Keratinocyte (primary cell): ENCODE measurements around the gene TAF6. TPM values are rescaled to one million over a fixed set of nuclear protein-coding genes. Genes with fewer than 3 reads are reported as not detected.

Experiments
- DNase-seq: peaks from one replicate; pipeline ENCODE4 v3.0.0-alpha.2; 2011; ENCODE audit warnings: low read depth, missing footprints, low spot score
- FAIRE-seq: peaks from 2 replicates; lab custom pipeline; 2011; peaks lifted over from hg19 to GRCh38; lab: Jason Lieb, UNC
- H2AFZ ChIP-seq: 2 replicates; pipeline ENCODE4 v1.6.0; 2012; ENCODE audit warnings: low read length, control low read depth, inconsistent platforms; ENCODE audit not compliant: control insufficient read depth
- H3K27ac ChIP-seq: 2 replicates; pipeline ENCODE4 v1.5.1; 2011; ENCODE audit warnings: low read length; ENCODE audit not compliant: control insufficient read depth, insufficient read depth
- H3K27me3 ChIP-seq: 3 replicates; pipeline ENCODE4 v1.6.0; 2011; ENCODE audit warnings: low read length; ENCODE audit not compliant: control insufficient read depth, insufficient read depth; ENCODE audit errors: extremely low read depth
- H3K36me3 ChIP-seq, 2 experiments: 2 replicates in 1 of 2; 3 replicates in 1 of 2; pipeline ENCODE4 v1.5.1; 2011; ENCODE audit warnings: low read length in 2 of 2, mild to moderate bottlenecking in 1 of 2; ENCODE audit not compliant: control insufficient read depth in 2 of 2, insufficient read depth in 2 of 2; ENCODE audit errors: extremely low read depth in 1 of 2
- H3K4me1 ChIP-seq: 3 replicates; pipeline ENCODE4 v1.5.1; 2011; ENCODE audit warnings: low read length; ENCODE audit not compliant: control insufficient read depth, insufficient read depth; ENCODE audit errors: extremely low read depth
- H3K4me2 ChIP-seq: 3 replicates; pipeline ENCODE4 v1.6.0; 2011; ENCODE audit warnings: low read depth, low read length; ENCODE audit not compliant: control insufficient read depth, insufficient read depth; ENCODE audit errors: extremely low read depth
- H3K4me3 ChIP-seq, 3 experiments: fragments of 200-600 bp in 1 of 3; sonication (generic) in 1 of 3; 2 replicates in 2 of 3; 3 replicates in 1 of 3; pipeline ENCODE4 v1.5.1; 2011 to 2016; ENCODE audit warnings: low read length in 3 of 3, mild to moderate bottlenecking in 3 of 3, control low read depth in 2 of 3, inconsistent platforms in 1 of 3, low read depth in 1 of 3, mixed read lengths in 1 of 3, mixed run types in 1 of 3, moderate library complexity in 1 of 3; ENCODE audit not compliant: control insufficient read depth in 2 of 3, insufficient read depth in 2 of 3; ENCODE audit errors: extremely low read depth in 1 of 3
- H3K79me2 ChIP-seq: 2 replicates; pipeline ENCODE4 v1.6.0; 2012; ENCODE audit warnings: low read length; ENCODE audit not compliant: control insufficient read depth, insufficient read depth
- H3K9ac ChIP-seq: 3 replicates; pipeline ENCODE4 v1.6.0; 2011; ENCODE audit warnings: low read length; ENCODE audit not compliant: control insufficient read depth, insufficient read depth; ENCODE audit errors: extremely low read depth
- H3K9me1 ChIP-seq: 3 replicates; pipeline ENCODE4 v1.6.0; 2011; ENCODE audit warnings: low read length; ENCODE audit not compliant: control insufficient read depth, insufficient read depth; ENCODE audit errors: extremely low read depth
- H3K9me3 ChIP-seq: 2 replicates; pipeline ENCODE4 v1.5.1; 2012; ENCODE audit warnings: low read depth, low read length; ENCODE audit not compliant: control insufficient read depth
- H4K20me1 ChIP-seq: 3 replicates; pipeline ENCODE4 v1.6.0; 2011; ENCODE audit warnings: low read length; ENCODE audit not compliant: control insufficient read depth, insufficient read depth; ENCODE audit errors: extremely low read depth
- EZH2 ChIP-seq: IDR thresholded peaks from one replicate; pipeline ENCODE4 v1.6.1; 2012; ENCODE audit warnings: inconsistent platforms, mild to moderate bottlenecking, low read length, moderate library complexity
- dilution Hi-C: fragments of 300-500 bp; cut with MboI; formaldehyde crosslinking; loops from one replicate; pipeline ENCODE4 v1.7.0; 2020; ENCODE audit warnings: low sequenced_read_pairs; ENCODE audit not compliant: extremely low pct_ligation_motif_present
- polyA minus RNA-seq, 3 experiments: library from RNA; depleted of rRNA, polyadenylated mRNA; stranded (reverse); fragments of >200 nt; gene quantifications; 1 replicate in 1 of 3; 2 replicates in 1 of 3; 3 replicates in 1 of 3; pipeline ENCODE4 v1.2.3, GENCODE V29; 2011
- polyA plus RNA-seq, 5 experiments: library from polyadenylated mRNA; depleted of rRNA in 3 of 5; stranded (reverse) in 3 of 5; stranded (forward) in 1 of 5; unstranded in 1 of 5; fragments of >200 nt; gene quantifications; 1 replicate in 1 of 5; 2 replicates in 3 of 5; 3 replicates in 1 of 5; pipeline versions ENCODE4 v1.2.1 to v1.2.3, GENCODE V29; 2011 to 2012; ENCODE audit warnings: missing spikeins in 2 of 5, low read depth in 1 of 5, low replicate concordance in 1 of 5
- TF ChIP-seq, protein P1 (sequence below), 3 experiments: IDR thresholded peaks in 1 of 3; conservative IDR thresholded peaks in 1 of 3; optimal IDR thresholded peaks in 1 of 3; 2 replicates in 2 of 3; 3 replicates in 1 of 3; pipeline versions ENCODE3 to v1.5.1; 2011; ENCODE audit warnings: low read length in 3 of 3, mild to moderate bottlenecking in 3 of 3, moderate library complexity in 2 of 3, control low read depth in 1 of 3, inconsistent platforms in 1 of 3; ENCODE audit not compliant: insufficient read depth in 2 of 3; ENCODE audit errors: extremely low read depth in 1 of 3

TAF6 gene
- polyA plus RNA-seq (4.5 to 11.7 TPM (median 7.6 TPM) in 3 replicates), polyA minus RNA-seq (8.3 to 44.3 TPM (median 11.6 TPM) in 3 replicates)
- 12.9 TPM for polyA plus RNA-seq (2011; ENCODE audit: low read depth)
- 8.6 and 15.7 TPM in 2 replicates for polyA plus RNA-seq (2011; cell fraction: cytosol; rRNA removed)
- polyA plus RNA-seq (2011; cell fraction: nucleus; rRNA removed) = 17.4 and 24.3 TPM in 2 replicates
- 17.8 and 28.0 TPM in 2 replicates for polyA plus RNA-seq (2012; ENCODE audit: low replicate concordance)
- polyA minus RNA-seq (2011; cell fraction: cytosol; rRNA and poly(A)+ RNA removed) = 9.4 TPM
- polyA minus RNA-seq (2011; cell fraction: nucleus; rRNA and poly(A)+ RNA removed) = 8.8 and 15.1 TPM in 2 replicates

DNA sequence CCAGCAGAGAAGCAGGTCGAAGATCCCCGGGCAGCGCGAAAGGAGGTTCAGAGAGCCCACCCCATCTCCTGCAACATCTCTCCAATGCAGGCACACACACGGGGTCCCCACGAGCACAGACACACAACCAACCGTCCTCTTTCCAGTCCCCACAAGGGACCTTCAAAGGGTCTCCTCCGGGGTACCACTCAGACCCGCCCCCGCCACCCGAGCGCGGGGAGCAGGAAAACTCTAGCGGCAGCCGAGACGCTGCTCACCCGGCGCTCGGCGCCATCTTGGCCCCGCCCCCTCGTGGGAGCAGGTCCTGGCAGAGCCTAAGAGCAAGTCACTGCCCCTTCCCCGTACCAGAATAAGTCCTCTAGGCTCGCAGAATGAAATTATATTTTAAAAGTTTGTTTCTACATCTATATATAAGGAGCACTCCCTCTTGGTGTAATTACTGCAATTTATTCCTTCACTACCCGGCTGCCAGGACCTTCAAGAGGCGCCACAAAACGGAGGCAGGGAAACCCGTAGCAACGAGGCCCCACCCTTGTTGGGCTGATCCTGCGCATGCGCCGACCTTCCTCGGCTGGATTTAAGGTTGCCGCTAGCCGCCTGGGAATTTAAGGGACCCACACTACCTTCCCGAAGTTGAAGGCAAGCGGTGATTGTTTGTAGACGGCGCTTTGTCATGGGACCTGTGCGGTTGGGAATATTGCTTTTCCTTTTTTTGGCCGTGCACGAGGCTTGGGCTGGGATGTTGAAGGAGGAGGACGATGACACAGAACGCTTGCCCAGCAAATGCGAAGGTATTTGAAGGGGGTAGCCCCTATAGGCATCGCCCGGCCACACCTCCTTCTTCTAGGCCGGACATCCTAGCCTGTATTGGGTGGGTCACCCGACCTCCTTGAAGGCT lies at the start of gene TAF6, which contains the start of gene CNPY4:
TSS of gene TAF6 (minus strand) at position 287 of the 898 bp plus-strand sequence. CDS start 5,149 bp downstream, outside the sequence.
TSS of gene CNPY4 (plus strand) at position 563 of the 898 bp plus-strand sequence. CDS start at position 674, 111 bp downstream.
- peaks cover 3% of the 10 kb centered on the region for H4K20me1 ChIP-seq
- no peaks in the 10 kb centered on the region for H3K9me1 ChIP-seq
- H3K27me3 ChIP-seq = no peaks in the 10 kb centered on the region
- H3K9me3 ChIP-seq = no peaks in the 10 kb centered on the region
- peaks cover 10% of the 10 kb centered on the region for H3K4me1 ChIP-seq
- H3K79me2 ChIP-seq = peaks cover 15% of the 10 kb centered on the region
- FAIRE-seq = no peak
- H3K36me3 ChIP-seq = no peaks in the 10 kb centered on the region
- peak within 1 kb of the TSS; percentile 98 for H2AFZ ChIP-seq
- peak within 1 kb of the TSS; percentile 73 for H3K9ac ChIP-seq
- H3K4me3 ChIP-seq = peak within 1 kb of the TSS; percentile 69 to 97 (median 81)
- H3K27ac ChIP-seq = peak within 1 kb of the TSS; percentile 94
- peak within 1 kb of the TSS; percentile 92 for H3K4me2 ChIP-seq
- peak; percentile 67 for DNase-seq
- no peak for TF ChIP-seq EZH2
- TF ChIP-seq, protein P1, sequence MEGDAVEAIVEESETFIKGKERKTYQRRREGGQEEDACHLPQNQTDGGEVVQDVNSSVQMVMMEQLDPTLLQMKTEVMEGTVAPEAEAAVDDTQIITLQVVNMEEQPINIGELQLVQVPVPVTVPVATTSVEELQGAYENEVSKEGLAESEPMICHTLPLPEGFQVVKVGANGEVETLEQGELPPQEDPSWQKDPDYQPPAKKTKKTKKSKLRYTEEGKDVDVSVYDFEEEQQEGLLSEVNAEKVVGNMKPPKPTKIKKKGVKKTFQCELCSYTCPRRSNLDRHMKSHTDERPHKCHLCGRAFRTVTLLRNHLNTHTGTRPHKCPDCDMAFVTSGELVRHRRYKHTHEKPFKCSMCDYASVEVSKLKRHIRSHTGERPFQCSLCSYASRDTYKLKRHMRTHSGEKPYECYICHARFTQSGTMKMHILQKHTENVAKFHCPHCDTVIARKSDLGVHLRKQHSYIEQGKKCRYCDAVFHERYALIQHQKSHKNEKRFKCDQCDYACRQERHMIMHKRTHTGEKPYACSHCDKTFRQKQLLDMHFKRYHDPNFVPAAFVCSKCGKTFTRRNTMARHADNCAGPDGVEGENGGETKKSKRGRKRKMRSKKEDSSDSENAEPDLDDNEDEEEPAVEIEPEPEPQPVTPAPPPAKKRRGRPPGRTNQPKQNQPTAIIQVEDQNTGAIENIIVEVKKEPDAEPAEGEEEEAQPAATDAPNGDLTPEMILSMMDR (optimal IDR thresholded peaks at IDR 0.05 in 1 of 3, IDR thresholded peaks at IDR 0.05 in 1 of 3, conservative IDR thresholded peaks at IDR 0.05 in 1 of 3; ENCODE audit: extremely low read depth in 1 of 3, insufficient read depth in 2 of 3, low read length in 3 of 3) = peak in 1 of 3 experiments; percentile 10
- dilution Hi-C loops = no loop called here

DNA sequence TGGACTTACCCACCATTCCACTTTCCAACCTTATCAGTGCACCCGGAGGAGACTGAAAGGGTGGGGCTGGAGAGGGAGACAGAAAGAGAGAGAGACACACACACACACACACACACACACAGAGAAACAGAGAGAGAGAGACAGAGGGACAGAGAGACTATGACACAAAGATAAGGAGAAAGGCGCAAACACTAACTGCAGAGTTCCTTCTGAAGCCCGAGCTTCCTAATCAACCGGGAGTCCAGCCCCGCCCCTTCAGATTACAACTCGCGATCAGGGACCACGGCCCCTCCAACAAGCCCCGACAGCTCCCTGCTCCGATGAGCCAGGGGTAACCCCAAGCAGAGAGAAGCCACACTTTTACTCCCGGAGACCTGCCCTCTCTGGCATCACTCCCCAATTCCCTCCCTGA lies 48.8 kb upstream of the TAF6 start:
- peaks cover 14% of the 10 kb centered on the region for H3K27me3 ChIP-seq
- TF ChIP-seq, protein P1 (optimal IDR thresholded peaks at IDR 0.05 in 1 of 3, IDR thresholded peaks at IDR 0.05 in 1 of 3, conservative IDR thresholded peaks at IDR 0.05 in 1 of 3; ENCODE audit: extremely low read depth in 1 of 3, insufficient read depth in 2 of 3, low read length in 3 of 3) = no peak
- TF ChIP-seq EZH2 = no peak
- peak overlapping the region; percentile 94 for H3K4me2 ChIP-seq
- DNase-seq (no peak), FAIRE-seq (no peak)
- peak overlapping the region in 2 of 3 experiments; percentile 62 to 72 for H3K4me3 ChIP-seq
- H3K9ac ChIP-seq = peak overlapping the region; percentile 37
- peaks cover 2% of the 10 kb centered on the region for H3K9me1 ChIP-seq
- H3K36me3 ChIP-seq = no peaks in the 10 kb centered on the region
- no peak overlapping the region for H3K27ac ChIP-seq
- H4K20me1 ChIP-seq = no peaks in the 10 kb centered on the region
- peaks cover 25% of the 10 kb centered on the region for H3K4me1 ChIP-seq
- peak overlapping the region; percentile 90 for H2AFZ ChIP-seq
- H3K9me3 ChIP-seq = no peaks in the 10 kb centered on the region
- H3K79me2 ChIP-seq = no peaks in the 10 kb centered on the region
- dilution Hi-C loops = no loop called here
